Activated CD8-positive, alpha-beta memory T cell treated with anti-CD3 and anti-CD28 coated beads, Interleukin-2, amount 50 U/mL, for 24 hours (primary cell): ENCODE results near the gene PPP6R3.

Experiments
- DNase-seq: peaks from one replicate; pipeline ENCODE4 v3.0.0-alpha.2; 2020; ENCODE audit errors: extremely low read depth

The PPP6R3 gene

GRCh38 chr11:68560216-68560615 is 99.7 kb downstream of the PPP6R3 start:
- DNase-seq: no peak

- DNase-seq: no peak
Measured at GRCh38 chr11:68563454-68563853, 102.9 kb downstream of the PPP6R3 start.

- no peak for DNase-seq
Measured at GRCh38 chr11:68564261-68564660, 103.7 kb downstream of the PPP6R3 start.

- no peak for DNase-seq
Measured at GRCh38 chr11:68565768-68566167, 105.2 kb downstream of the PPP6R3 start.

- no peak for DNase-seq
Measured at GRCh38 chr11:68567553-68567952, 107.0 kb downstream of the PPP6R3 start.

GRCh38 chr11:68569357-68569756 is 108.8 kb downstream of the PPP6R3 start:
- no peak for DNase-seq

GRCh38 chr11:68570691-68571090 is 110.1 kb downstream of the PPP6R3 start:
- DNase-seq: no peak

GRCh38 chr11:68574308-68574707 is 113.8 kb downstream of the PPP6R3 start:
- DNase-seq: no peak

- no peak for DNase-seq
Measured at GRCh38 chr11:68575025-68575665, 114.6 kb downstream of the PPP6R3 start.

- no peak for DNase-seq
Measured at GRCh38 chr11:68579455-68579854, 118.9 kb downstream of the PPP6R3 start.

GRCh38 chr11:68581439-68581838 is 120.9 kb downstream of the PPP6R3 start:
- no peak for DNase-seq

GRCh38 chr11:68581901-68582300 is 121.3 kb downstream of the PPP6R3 start:
- DNase-seq: no peak

GRCh38 chr11:68582416-68583040 is 122.0 kb downstream of the PPP6R3 start:
- no peak for DNase-seq

GRCh38 chr11:68583041-68583446 is 122.5 kb downstream of the PPP6R3 start:
- no peak for DNase-seq

GRCh38 chr11:68584097-68584496 is 123.5 kb downstream of the PPP6R3 start:
- peak; percentile 4 for DNase-seq

- no peak for DNase-seq
Measured at GRCh38 chr11:68584991-68585524, 124.5 kb downstream of the PPP6R3 start.

- no peak for DNase-seq
Measured at GRCh38 chr11:68589547-68590216, 129.1 kb downstream of the PPP6R3 start.

GRCh38 chr11:68591719-68592118 is 131.2 kb downstream of the PPP6R3 start:
- DNase-seq: no peak

GRCh38 chr11:68593441-68593840 is 132.9 kb downstream of the PPP6R3 start:
- no peak for DNase-seq

- DNase-seq: no peak
Measured at GRCh38 chr11:68594123-68594522, 133.6 kb downstream of the PPP6R3 start.

GRCh38 chr11:68596231-68596630 is 135.7 kb downstream of the PPP6R3 start:
- no peak for DNase-seq

- no peak for DNase-seq
Measured at GRCh38 chr11:68598816-68599653, 138.5 kb downstream of the PPP6R3 start.
